GM18505 (cell line): ENCODE measurements around the gene LMBR1.
"Not testable (repeated sequence)": the region's sequence is repeated elsewhere in the genome, so short reads cannot be mapped to it uniquely, and the experiment has no call there.

Experiments used
- ATAC-seq: cut with Tn5 transposase; IDR thresholded peaks from one replicate; pipeline ENCODE4 v1.9.1; 2021; ENCODE audit not compliant: unreplicated experiment
- POLR2A ChIP-seq: IDR thresholded peaks from 4 replicates; pipeline ENCODE4 v1.6.1; 2011; ENCODE audit warnings: borderline replicate concordance; ENCODE audit not compliant: insufficient read depth, insufficient read length; ENCODE audit errors: extremely low read depth

Gene LMBR1

GRCh38 chr7:156892821-156893706 lies at the start of gene LMBR1:
Gene LMBR1, minus strand, starts transcription at chr7:156893183. Its CDS starts 190 bp downstream, at chr7:156892993.
- peak; percentile 91 for TF ChIP-seq POLR2A
- peak; percentile 82 for ATAC-seq

- TF ChIP-seq POLR2A = no peak
- no peak for ATAC-seq
Observed at GRCh38 chr7:156942708-156943090, 49.7 kb upstream of the LMBR1 start.

- ATAC-seq = no peak
- TF ChIP-seq POLR2A = no peak
Observed at GRCh38 chr7:156941393-156942182, 48.6 kb upstream of the LMBR1 start.

- TF ChIP-seq POLR2A = no peak
- ATAC-seq = no peak
Observed at GRCh38 chr7:156940421-156941122, 47.6 kb upstream of the LMBR1 start.

GRCh38 chr7:156936766-156937165 lies 43.8 kb upstream of the LMBR1 start:
- not testable (repeated sequence) for ATAC-seq

- TF ChIP-seq POLR2A = no peak
- no peak for ATAC-seq
Observed at GRCh38 chr7:156935250-156935649, 42.3 kb upstream of the LMBR1 start.

GRCh38 chr7:156932006-156932405 lies 39.0 kb upstream of the LMBR1 start:
- no peak for ATAC-seq

GRCh38 chr7:156929789-156930539 lies 37.0 kb upstream of the LMBR1 start:
- no peak for TF ChIP-seq POLR2A
- ATAC-seq = no peak

More at GRCh38 chr7:156932006-156932405, 39.0 kb upstream of the LMBR1 start:
- TF ChIP-seq POLR2A = no peak

- no peak for TF ChIP-seq POLR2A
- no peak for ATAC-seq
Observed at GRCh38 chr7:156928406-156928747, 35.4 kb upstream of the LMBR1 start.

GRCh38 chr7:156927571-156928405 lies 34.8 kb upstream of the LMBR1 start:
- no peak for TF ChIP-seq POLR2A
- ATAC-seq = no peak

GRCh38 chr7:156925821-156926220 lies 32.8 kb upstream of the LMBR1 start:
- ATAC-seq = not testable (repeated sequence)

GRCh38 chr7:156922304-156922703 lies 29.3 kb upstream of the LMBR1 start:
- ATAC-seq = not testable (repeated sequence)

- not testable (repeated sequence) for ATAC-seq
Observed at GRCh38 chr7:156920487-156921373, 27.7 kb upstream of the LMBR1 start.
